Activated CD4-positive, alpha-beta memory T cell treated with anti-CD3 and anti-CD28 coated beads for 36 hours (primary cell): ENCODE results near the gene TMEM97. TPM values are rescaled to one million over a fixed set of nuclear protein-coding genes. Genes with fewer than 3 reads are reported as not detected.
A peak's percentile ranks its signal among the peaks of the same experiment; 100 is the strongest.
"Not testable (repeated sequence)": the region's sequence is repeated elsewhere in the genome, so short reads cannot be mapped to it uniquely, and the experiment has no call there.

Experiments
- CTCF ChIA-PET: fragments of 350-600 bp; sonication (Branson Sonifier 250); formaldehyde crosslinking; loops from one replicate; lab custom pipeline; 2021; ENCODE audit warnings: antibody characterized with exemption, inconsistent platforms; lab: Charles Lee
- POLR2A ChIA-PET: fragments of 350-600 bp; sonication (Branson Sonifier 250); formaldehyde crosslinking; loops from one replicate; lab custom pipeline; 2021; ENCODE audit warnings: antibody characterized with exemption; lab: Charles Lee
- DNase-seq: peaks from one replicate; pipeline ENCODE4 v3.0.0-alpha.2; 2020
- H3K27ac Mint-ChIP-seq: one replicate; pipeline ENCODE4 v1.8.0; 2021; ENCODE audit warnings: mixed read lengths
- H3K27me3 Mint-ChIP-seq: one replicate; pipeline ENCODE4 v1.8.0; 2021; ENCODE audit warnings: mixed read lengths
- H3K36me3 Mint-ChIP-seq: one replicate; pipeline ENCODE4 v1.8.0; 2021; ENCODE audit warnings: mixed read lengths
- H3K4me1 Mint-ChIP-seq: one replicate; pipeline ENCODE4 v1.8.0; 2021; ENCODE audit warnings: low read depth, mixed read lengths
- H3K4me3 Mint-ChIP-seq: one replicate; pipeline ENCODE4 v1.8.0; 2021; ENCODE audit warnings: mild to moderate bottlenecking, mixed read lengths
- H3K9me3 Mint-ChIP-seq: one replicate; pipeline ENCODE4 v1.8.0; 2021; ENCODE audit warnings: mixed read lengths
- intact Hi-C: fragments of 100-400 bp; cut with micrococcal nuclease; formaldehyde crosslinking; loops from one replicate; pipeline ENCODE4 v1.15.1; 2023
- total RNA-seq, 2 experiments: library from RNA; stranded (reverse); gene quantifications; one replicate each; pipeline ENCODE4 v1.2.3, GENCODE V29; 2021

The TMEM97 gene
- total RNA-seq, 2 experiments from 2014 or later, result 27.1 to 29.8 TPM

DNA sequence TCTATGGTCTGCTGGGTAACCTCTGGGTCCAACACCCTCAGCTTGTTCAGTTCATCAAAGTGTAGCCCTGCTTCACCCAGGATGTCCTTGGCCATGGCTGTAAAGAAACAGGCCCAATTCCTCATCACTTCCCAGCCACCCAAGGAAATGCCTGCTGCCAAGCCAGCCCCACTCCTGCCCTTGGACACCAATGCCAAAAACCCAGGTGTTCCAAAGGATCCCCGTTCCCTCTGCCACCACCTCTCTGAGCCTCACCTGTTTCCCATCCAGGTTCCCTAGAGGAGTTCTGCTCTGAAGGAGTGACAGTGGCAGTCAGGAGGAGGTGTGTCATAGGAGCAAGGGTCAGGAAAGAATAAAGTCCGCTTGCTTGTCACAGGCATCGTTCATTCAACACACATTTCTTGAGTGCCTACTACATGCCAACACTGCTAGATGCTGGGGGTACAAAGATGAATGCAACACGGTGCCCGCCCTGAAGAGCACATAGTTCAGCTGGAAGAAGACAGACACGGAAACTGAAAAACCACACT, 13.0 kb downstream of the TMEM97 start:
- no peaks in the 10 kb centered on the region for H3K9me3 Mint-ChIP-seq
- H3K4me3 Mint-ChIP-seq, result no peak overlapping the region
- no peak overlapping the region for H3K27ac Mint-ChIP-seq
- ChIA-PET POLR2A (no interaction called here), CTCF (no interaction called here)
- no peaks in the 10 kb centered on the region for H3K27me3 Mint-ChIP-seq
- no peak for DNase-seq
- peaks cover 42% of the 10 kb centered on the region for H3K4me1 Mint-ChIP-seq
- intact Hi-C loops, result no loop called here
- peaks cover 16% of the 10 kb centered on the region for H3K36me3 Mint-ChIP-seq

- CTCF ChIA-PET, result interaction anchor here (3.9 kb wide), 1 partner anchor 13 kb away, joined by 13 read pairs; no protein-coding TSS in a partner anchor
- H3K27me3 Mint-ChIP-seq, result no peaks in the 10 kb centered on the region
- H3K27ac Mint-ChIP-seq, result no peak overlapping the region
- peaks cover 5% of the 10 kb centered on the region for H3K36me3 Mint-ChIP-seq
- POLR2A ChIA-PET, result interaction anchor here (0.6 to 0.7 kb wide), 2 partner anchors 14 to 65 kb away, joined by 3 read pairs; partner anchors contain the start of gene TMEM97
- H3K4me3 Mint-ChIP-seq, result no peak overlapping the region
- intact Hi-C loops, result no loop called here
- no peak for DNase-seq
- H3K9me3 Mint-ChIP-seq, result no peaks in the 10 kb centered on the region
- peaks cover 38% of the 10 kb centered on the region for H3K4me1 Mint-ChIP-seq
Measured at GRCh38 chr17:28333083-28333746, 14.2 kb downstream of the TMEM97 start.

GRCh38 chr17:28334171-28334570, 15.2 kb downstream of the TMEM97 start:
- intact Hi-C loops, result no loop called here
- ChIA-PET POLR2A (interaction anchor here (2.1 kb wide), 1 partner anchor 14 kb away, joined by 9 read pairs; no protein-coding TSS in a partner anchor), CTCF (interaction anchor here (2.1 to 3.9 kb wide), 2 partner anchors 14 to 24 kb away, joined by 9 to 13 read pairs; partner anchors contain the start of gene POLDIP2)
- peak overlapping the region; percentile 94 for H3K4me3 Mint-ChIP-seq
- no peaks in the 10 kb centered on the region for H3K9me3 Mint-ChIP-seq
- H3K4me1 Mint-ChIP-seq, result peaks cover 36% of the 10 kb centered on the region
- H3K36me3 Mint-ChIP-seq, result peaks cover 3% of the 10 kb centered on the region
- DNase-seq, result no peak
- no peak overlapping the region for H3K27ac Mint-ChIP-seq
- no peaks in the 10 kb centered on the region for H3K27me3 Mint-ChIP-seq

- no peaks in the 10 kb centered on the region for H3K9me3 Mint-ChIP-seq
- no peak for DNase-seq
- H3K27me3 Mint-ChIP-seq, result no peaks in the 10 kb centered on the region
- H3K36me3 Mint-ChIP-seq, result peaks cover 3% of the 10 kb centered on the region
- POLR2A ChIA-PET, result interaction anchor here (1.1 to 2.3 kb wide), 9 partner anchors 9 to 237 kb away, joined by 4 to 40 read pairs (median 5); partner anchors contain the start of genes PIGS, POLDIP2, SARM1 and TMEM97
- H3K4me3 Mint-ChIP-seq, result peak overlapping the region; percentile 94
- peak overlapping the region; percentile 87 for H3K27ac Mint-ChIP-seq
- intact Hi-C loops, result loop anchor here (1.0 kb wide), 5 partner anchors 7 to 618 kb away; partner anchors contain the start of genes POLDIP2, SARM1 and TMEM97
- H3K4me1 Mint-ChIP-seq, result peaks cover 36% of the 10 kb centered on the region
- CTCF ChIA-PET, result interaction anchor here (0.9 to 3.9 kb wide), 7 partner anchors 9 to 104 kb away, joined by 3 to 13 read pairs (median 4); partner anchors contain the start of gene POLDIP2
Measured at GRCh38 chr17:28334666-28335200, 15.7 kb downstream of the TMEM97 start.

- peaks cover 36% of the 10 kb centered on the region for H3K4me1 Mint-ChIP-seq
- peak within 1 kb of the TSS; percentile 94 for H3K4me3 Mint-ChIP-seq
- peak; percentile 99 for DNase-seq
- ChIA-PET CTCF (interaction anchor here (0.6 to 3.9 kb wide), 12 partner anchors 9 to 106 kb away, joined by 3 to 13 read pairs (median 4); partner anchors contain the start of gene POLDIP2), POLR2A (interaction anchor here (1.1 to 2.3 kb wide), 9 partner anchors 9 to 236 kb away, joined by 4 to 40 read pairs (median 5); partner anchors contain the start of genes PIGS, POLDIP2, SARM1 and TMEM97)
- H3K27me3 Mint-ChIP-seq, result no peaks in the 10 kb centered on the region
- peaks cover 6% of the 10 kb centered on the region for H3K36me3 Mint-ChIP-seq
- intact Hi-C loops, result loop anchor here (1.0 kb wide), 5 partner anchors 8 to 617 kb away; partner anchors contain the start of genes POLDIP2, SARM1 and TMEM97
- peak within 1 kb of the TSS; percentile 87 for H3K27ac Mint-ChIP-seq
- H3K9me3 Mint-ChIP-seq, result no peaks in the 10 kb centered on the region
Measured at GRCh38 chr17:28335201-28335958, 16.4 kb downstream of the TMEM97 start, which contains the start of the genes IFT20 and TNFAIP1. Gene IFT20, minus strand, starts transcription at chr17:28335472. Its CDS starts 3,487 bp downstream, at chr17:28331985. Gene TNFAIP1, plus strand, starts transcription at chr17:28335761. Its CDS starts 3,761 bp downstream, at chr17:28339522.

DNA sequence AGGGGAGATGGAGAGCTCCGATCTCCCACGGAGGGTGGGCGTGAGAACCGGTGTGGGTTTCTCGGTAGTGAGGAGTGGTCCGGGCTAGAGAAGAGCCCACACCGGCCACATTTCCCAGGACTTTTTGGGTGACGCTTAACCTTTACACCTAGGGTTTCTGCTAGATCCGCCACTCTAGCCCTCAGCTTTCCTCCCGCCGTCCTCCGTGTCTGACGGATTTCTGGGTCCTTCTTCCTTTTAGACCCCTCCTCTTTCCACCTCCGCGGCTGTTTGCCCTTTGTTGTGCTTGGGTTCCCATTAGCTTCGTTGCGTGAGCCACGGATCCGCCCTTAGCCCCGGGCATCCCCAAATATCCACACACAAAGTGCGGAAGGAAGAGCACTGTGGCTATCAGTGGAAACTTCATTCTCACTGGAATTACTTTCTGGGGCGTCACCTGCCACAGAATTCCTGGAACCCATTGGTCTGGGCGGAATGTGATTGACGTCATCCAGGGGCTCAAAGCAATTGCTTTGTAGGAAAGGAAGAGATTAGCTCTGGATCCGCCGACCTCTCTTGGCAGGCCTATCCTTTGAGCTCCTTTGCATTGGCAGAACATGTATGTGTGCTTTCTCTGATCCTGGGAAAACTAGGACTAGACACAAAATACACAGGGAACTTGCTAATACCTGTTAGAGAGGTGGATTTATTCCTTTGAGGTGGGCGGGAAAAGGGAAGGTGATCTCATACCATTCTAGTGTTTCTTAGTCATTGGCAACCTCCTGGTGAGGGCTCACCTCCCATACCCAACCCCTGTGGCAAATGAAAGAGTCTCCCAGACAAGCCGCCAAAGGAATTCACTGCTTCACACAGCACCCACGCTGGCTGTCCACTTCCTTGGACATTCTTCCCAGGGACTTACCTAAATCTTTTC, 17.2 kb downstream of the TMEM97 start:
- Mint-ChIP-seq H3K4me1 (peaks cover 36% of the 10 kb centered on the region), H3K9me3 (no peaks in the 10 kb centered on the region), H3K36me3 (peaks cover 8% of the 10 kb centered on the region), H3K27me3 (no peaks in the 10 kb centered on the region), H3K4me3 (peak overlapping the region; percentile 94), H3K27ac (peak overlapping the region; percentile 87)
- CTCF ChIA-PET, result interaction anchor here (0.6 to 3.9 kb wide), 11 partner anchors 9 to 107 kb away, joined by 3 to 13 read pairs (median 4); partner anchors contain the start of gene POLDIP2
- DNase-seq, result peak; percentile 42
- intact Hi-C loops, result loop anchor here (1.0 kb wide), 5 partner anchors 9 to 616 kb away; partner anchors contain the start of genes POLDIP2, SARM1 and TMEM97
- POLR2A ChIA-PET, result interaction anchor here (1.1 to 2.3 kb wide), 9 partner anchors 9 to 235 kb away, joined by 4 to 40 read pairs (median 5); partner anchors contain the start of genes PIGS, POLDIP2, SARM1 and TMEM97

DNA sequence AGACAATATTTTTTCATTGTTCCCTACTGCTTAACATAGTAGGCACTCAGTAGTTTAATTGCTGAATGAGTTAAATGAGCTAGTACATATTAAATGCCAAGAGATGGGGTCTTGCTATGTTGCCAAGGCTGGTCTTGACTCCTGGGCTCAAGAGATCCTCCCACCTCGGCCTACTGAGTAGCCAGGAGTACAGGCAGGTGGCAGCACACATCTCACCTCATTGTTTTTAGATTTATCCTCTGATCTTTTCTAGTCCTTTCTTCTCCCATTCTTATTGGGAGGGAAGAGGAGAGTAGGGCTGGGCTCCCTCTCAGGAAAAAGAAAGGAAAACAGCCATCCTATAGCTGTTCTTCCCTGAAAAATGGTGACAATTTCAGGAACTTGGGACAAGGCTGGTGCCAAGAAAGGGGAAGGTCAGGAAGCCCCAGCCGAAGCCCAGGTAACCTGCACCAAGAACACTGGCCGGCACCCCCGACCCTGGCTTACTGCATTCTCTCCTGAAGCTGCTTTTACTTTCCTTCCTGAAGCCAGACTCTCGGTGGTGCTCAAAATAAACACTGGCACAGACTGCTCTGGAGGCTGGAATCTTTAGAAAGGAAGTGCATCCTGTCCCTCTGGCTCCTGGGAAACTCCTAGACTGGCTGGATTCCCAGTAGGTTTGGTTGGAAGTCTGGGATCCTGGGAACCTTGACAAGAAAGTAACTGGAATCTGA, 19.2 kb downstream of the TMEM97 start:
- H3K27me3 Mint-ChIP-seq, result no peaks in the 10 kb centered on the region
- no peak overlapping the region for H3K27ac Mint-ChIP-seq
- H3K4me1 Mint-ChIP-seq, result peaks cover 34% of the 10 kb centered on the region
- no peak overlapping the region for H3K4me3 Mint-ChIP-seq
- DNase-seq, result no peak
- intact Hi-C loops, result no loop called here
- ChIA-PET CTCF (interaction anchor here (1.2 to 1.5 kb wide), 3 partner anchors 8 to 275 kb away, joined by 3 to 5 read pairs (median 4); no protein-coding TSS in a partner anchor), POLR2A (no interaction called here)
- H3K9me3 Mint-ChIP-seq, result no peaks in the 10 kb centered on the region
- H3K36me3 Mint-ChIP-seq, result peaks cover 15% of the 10 kb centered on the region

DNA sequence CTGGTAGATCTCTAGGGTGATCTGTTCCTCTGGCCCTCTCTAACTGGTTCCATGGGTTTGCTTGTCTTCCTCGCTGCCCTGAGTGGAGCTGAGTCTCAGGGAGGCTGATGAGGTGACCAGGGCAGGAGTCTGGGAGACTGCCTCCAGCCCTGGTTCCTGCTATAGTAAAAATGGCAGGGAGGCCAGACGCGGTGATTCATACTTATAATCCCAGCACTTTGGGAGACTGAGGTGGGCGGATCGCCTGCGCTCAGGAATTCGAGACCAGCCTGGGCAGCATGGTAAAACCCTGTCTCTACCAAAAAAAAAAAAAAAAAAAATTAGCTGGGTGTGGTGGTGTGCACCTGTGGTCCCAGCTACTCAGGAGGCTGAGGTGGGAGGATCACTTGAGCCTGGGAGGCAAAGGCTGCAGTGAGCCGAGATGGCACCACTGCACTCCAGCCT, 19.8 kb downstream of the TMEM97 start:
- H3K36me3 Mint-ChIP-seq, result peaks cover 16% of the 10 kb centered on the region
- POLR2A ChIA-PET, DNase-seq, H3K9me3 Mint-ChIP-seq, H3K4me3 Mint-ChIP-seq, intact Hi-C loops, H3K27me3 Mint-ChIP-seq, H3K27ac Mint-ChIP-seq: not testable (repeated sequence)
- H3K4me1 Mint-ChIP-seq, result peaks cover 34% of the 10 kb centered on the region
- CTCF ChIA-PET, result interaction anchor here (1.5 kb wide), 1 partner anchor 78 kb away, joined by 4 read pairs; no protein-coding TSS in a partner anchor

GRCh38 chr17:28339431-28339830, 20.4 kb downstream of the TMEM97 start:
- intact Hi-C loops, result no loop called here

GRCh38 chr17:28340374-28340773, 21.4 kb downstream of the TMEM97 start:
- intact Hi-C loops, result no loop called here
- ChIA-PET POLR2A (no interaction called here), CTCF (no interaction called here)
- DNase-seq, result no peak
- H3K27me3 Mint-ChIP-seq, result no peaks in the 10 kb centered on the region
- no peak overlapping the region for H3K27ac Mint-ChIP-seq
- peaks cover 22% of the 10 kb centered on the region for H3K36me3 Mint-ChIP-seq
- H3K4me1 Mint-ChIP-seq, result peaks cover 21% of the 10 kb centered on the region
- no peaks in the 10 kb centered on the region for H3K9me3 Mint-ChIP-seq
- no peak overlapping the region for H3K4me3 Mint-ChIP-seq

More at GRCh38 chr17:28339431-28339830, 20.4 kb downstream of the TMEM97 start:
- H3K27ac Mint-ChIP-seq, result no peak overlapping the region
- ChIA-PET POLR2A (no interaction called here), CTCF (no interaction called here)
- peaks cover 22% of the 10 kb centered on the region for H3K36me3 Mint-ChIP-seq
- H3K4me1 Mint-ChIP-seq, result peaks cover 27% of the 10 kb centered on the region
- DNase-seq, result no peak
- H3K27me3 Mint-ChIP-seq, result no peaks in the 10 kb centered on the region
- H3K4me3 Mint-ChIP-seq, result no peak overlapping the region
- H3K9me3 Mint-ChIP-seq, result no peaks in the 10 kb centered on the region
